Lung (tissue), 12 donors: ENCODE measurements around the gene FOXN1. TPM values are rescaled to one million over a fixed set of nuclear protein-coding genes. Genes with fewer than 3 reads are reported as not detected.

Experiments
- ATAC-seq: fragments of 200-7000 bp; cut with Tn5 transposase; one replicate; pipeline ENCODE4 v1.9.1; 2020; ENCODE audit warnings: moderate number of reproducible peaks; ENCODE audit not compliant: insufficient read depth, low FRiP score
- DNase-seq, 3 donors: peaks; one replicate each; pipeline ENCODE4 v3.0.0-alpha.2; 2013 to 2017
- H3K27ac ChIP-seq, 2 donors: one replicate each; pipeline ENCODE4 v1.5.1; 2013; ENCODE audit warnings: mild to moderate bottlenecking in 2 of 2, moderate library complexity in 2 of 2, control low read depth in 1 of 2, inconsistent platforms in 1 of 2, low read depth in 1 of 2, low read length in 1 of 2
- H3K27me3 ChIP-seq, 3 donors: one replicate each; pipeline ENCODE4 v1.5.1; 2013; ENCODE audit warnings: low read length in 2 of 3; ENCODE audit not compliant: control insufficient read depth in 3 of 3, insufficient read depth in 3 of 3
- H3K36me3 ChIP-seq, 4 donors: one replicate each; pipeline ENCODE4 v1.5.1; 2013; ENCODE audit warnings: low read length in 4 of 4, mild to moderate bottlenecking in 1 of 4, moderate library complexity in 1 of 4; ENCODE audit not compliant: control insufficient read depth in 4 of 4, insufficient read depth in 4 of 4
- H3K4me1 ChIP-seq, 5 donors: one replicate each; pipeline ENCODE4 v1.5.1; 2013; ENCODE audit warnings: low read length in 5 of 5, mild to moderate bottlenecking in 2 of 5, moderate library complexity in 1 of 5; ENCODE audit not compliant: control insufficient read depth in 5 of 5, insufficient read depth in 5 of 5
- H3K4me3 ChIP-seq: one replicate; pipeline ENCODE4 v1.5.1; 2013; ENCODE audit warnings: mild to moderate bottlenecking, control low read depth, moderate library complexity
- H3K9ac ChIP-seq, 2 donors: one replicate each; pipeline ENCODE4 v1.5.1; 2013; ENCODE audit warnings: low read length in 2 of 2, control low read depth in 1 of 2; ENCODE audit not compliant: insufficient read depth in 1 of 2
- H3K9me3 ChIP-seq, 4 donors: one replicate each; pipeline ENCODE4 v1.5.1; 2013; ENCODE audit warnings: low read length in 3 of 4, mild to moderate bottlenecking in 1 of 4, moderate library complexity in 1 of 4; ENCODE audit not compliant: control insufficient read depth in 4 of 4, insufficient read depth in 3 of 4
- WGBS, 2 donors: extraction: QIAGEN DNeasy Blood & Tissue Kit; methylation state at CpG; one replicate each; pipeline ENCODE4 v1.1.7; 2013; 5-methylcytosine and 5-hydroxymethylcytosine counted together
- polyA plus RNA-seq, 2 donors: library from polyadenylated mRNA; stranded (reverse); fragments of 200-250 nt; gene quantifications; one replicate each; pipeline ENCODE4 v1.2.1, GENCODE V29; 2013
- total RNA-seq, 2 donors: library from RNA; depleted of rRNA in 1 of 2; stranded (reverse); fragments of >200 nt in 1 of 2; gene quantifications; one replicate each; pipeline ENCODE4 v1.2.1, GENCODE V29; 2014 to 2021
- TF ChIP-seq, protein P1 (sequence below): IDR thresholded peaks from 2 replicates; pipeline ENCODE4 v1.5.1; 2012; ENCODE audit warnings: mild to moderate bottlenecking; ENCODE audit errors: control extremely low read depth, extremely low read depth
- donor health status: control.
- donor health status: control.
- donor health status: Bipolar disorder and iron deficiency.
- donor health status: healthy.
- donor health status: DM: yes; HTN: yes; CAD: no.

Gene FOXN1
- total and polyA plus RNA-seq, 4 donors = 0.13 to 0.25 (median 0.18) TPM; not detected in 1

DNA sequence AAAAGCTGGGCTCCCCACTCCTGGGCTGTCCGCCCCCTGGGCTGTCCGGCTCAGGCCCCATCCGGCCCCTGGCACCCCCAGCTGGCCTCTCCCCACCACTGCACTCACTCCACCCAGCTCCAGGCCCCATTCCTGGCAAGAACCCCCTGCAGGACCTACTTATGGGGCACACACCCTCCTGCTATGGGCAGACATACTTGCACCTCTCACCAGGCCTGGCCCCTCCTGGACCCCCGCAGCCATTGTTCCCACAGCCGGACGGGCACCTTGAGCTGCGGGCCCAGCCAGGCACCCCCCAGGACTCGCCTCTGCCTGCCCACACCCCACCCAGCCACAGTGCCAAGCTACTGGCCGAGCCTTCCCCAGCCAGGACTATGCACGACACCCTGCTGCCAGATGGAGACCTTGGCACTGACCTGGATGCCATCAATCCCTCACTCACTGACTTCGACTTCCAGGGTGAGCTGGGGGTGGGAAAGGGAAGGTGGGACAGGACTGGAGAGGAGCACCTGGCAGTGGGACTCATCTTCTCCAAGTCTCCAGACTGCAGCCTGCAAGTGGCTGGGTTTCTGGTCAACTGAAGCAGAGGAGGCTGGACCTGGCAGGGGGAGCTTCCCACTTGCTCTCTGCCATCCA lies 28.7 kb downstream of the FOXN1 start:
- ATAC-seq (no peak), DNase-seq (no peak)
- H3K36me3 ChIP-seq = no peaks in the 10 kb centered on the region
- TF ChIP-seq, protein P1, sequence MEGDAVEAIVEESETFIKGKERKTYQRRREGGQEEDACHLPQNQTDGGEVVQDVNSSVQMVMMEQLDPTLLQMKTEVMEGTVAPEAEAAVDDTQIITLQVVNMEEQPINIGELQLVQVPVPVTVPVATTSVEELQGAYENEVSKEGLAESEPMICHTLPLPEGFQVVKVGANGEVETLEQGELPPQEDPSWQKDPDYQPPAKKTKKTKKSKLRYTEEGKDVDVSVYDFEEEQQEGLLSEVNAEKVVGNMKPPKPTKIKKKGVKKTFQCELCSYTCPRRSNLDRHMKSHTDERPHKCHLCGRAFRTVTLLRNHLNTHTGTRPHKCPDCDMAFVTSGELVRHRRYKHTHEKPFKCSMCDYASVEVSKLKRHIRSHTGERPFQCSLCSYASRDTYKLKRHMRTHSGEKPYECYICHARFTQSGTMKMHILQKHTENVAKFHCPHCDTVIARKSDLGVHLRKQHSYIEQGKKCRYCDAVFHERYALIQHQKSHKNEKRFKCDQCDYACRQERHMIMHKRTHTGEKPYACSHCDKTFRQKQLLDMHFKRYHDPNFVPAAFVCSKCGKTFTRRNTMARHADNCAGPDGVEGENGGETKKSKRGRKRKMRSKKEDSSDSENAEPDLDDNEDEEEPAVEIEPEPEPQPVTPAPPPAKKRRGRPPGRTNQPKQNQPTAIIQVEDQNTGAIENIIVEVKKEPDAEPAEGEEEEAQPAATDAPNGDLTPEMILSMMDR = no peak
- no peaks in the 10 kb centered on the region for H3K27me3 ChIP-seq
- H3K4me3 ChIP-seq = no peak overlapping the region
- no peak overlapping the region for H3K9ac ChIP-seq
- no peaks in the 10 kb centered on the region for H3K9me3 ChIP-seq
- WGBS, 2 donors = 90 to 94% methylated on average over 11 of the region's 11 CpGs
- no peak overlapping the region for H3K27ac ChIP-seq
- peaks cover 0 to 6% (median 0%) of the 10 kb centered on the region in 5 donors for H3K4me1 ChIP-seq

DNA sequence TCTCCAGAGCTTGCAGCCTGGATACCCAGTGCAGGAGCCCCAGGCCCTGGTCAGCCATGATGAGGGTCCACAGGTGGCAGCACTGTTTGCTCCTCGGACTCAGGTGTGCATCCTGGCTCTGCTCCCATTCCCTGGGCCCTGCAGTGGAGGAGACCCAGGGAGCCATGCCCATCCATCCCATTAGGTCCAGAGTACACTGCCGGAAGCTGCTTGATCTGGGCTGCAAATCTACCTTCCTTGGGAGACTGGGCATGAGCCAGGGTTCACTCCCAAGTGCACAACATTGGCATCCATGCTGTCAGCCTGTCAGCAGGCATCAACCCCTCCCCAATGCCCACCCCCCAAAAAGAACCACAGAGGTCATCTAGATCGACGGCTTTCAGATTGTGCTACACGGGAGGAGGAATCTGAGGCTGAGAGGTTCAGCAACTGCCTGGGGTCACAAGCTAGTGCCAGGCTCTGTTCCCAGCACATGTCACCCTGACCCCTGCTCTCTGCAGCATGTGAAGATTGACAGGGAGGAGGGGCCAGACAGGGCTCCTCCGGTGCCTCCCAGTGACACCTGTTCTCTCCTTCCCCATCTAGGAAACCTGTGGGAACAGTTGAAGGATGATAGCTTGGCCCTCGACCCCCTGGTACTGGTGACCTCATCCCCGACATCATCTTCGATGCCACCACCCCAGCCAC lies 30.5 kb downstream of the FOXN1 start:
- Histone ChIP-seq H3K9ac (no peak overlapping the region), H3K9me3 (no peaks in the 10 kb centered on the region), H3K4me1 (peaks cover 0 to 6% (median 0%) of the 10 kb centered on the region in 5 donors), H3K36me3 (no peaks in the 10 kb centered on the region), H3K27ac (no peak overlapping the region), H3K4me3 (no peak overlapping the region), H3K27me3 (no peaks in the 10 kb centered on the region)
- WGBS, 2 donors = 70 to 81% methylated on average over 9 of the region's 9 CpGs
- DNase-seq = no peak
- TF ChIP-seq, protein P1 = no peak
- ATAC-seq = no peak

DNA sequence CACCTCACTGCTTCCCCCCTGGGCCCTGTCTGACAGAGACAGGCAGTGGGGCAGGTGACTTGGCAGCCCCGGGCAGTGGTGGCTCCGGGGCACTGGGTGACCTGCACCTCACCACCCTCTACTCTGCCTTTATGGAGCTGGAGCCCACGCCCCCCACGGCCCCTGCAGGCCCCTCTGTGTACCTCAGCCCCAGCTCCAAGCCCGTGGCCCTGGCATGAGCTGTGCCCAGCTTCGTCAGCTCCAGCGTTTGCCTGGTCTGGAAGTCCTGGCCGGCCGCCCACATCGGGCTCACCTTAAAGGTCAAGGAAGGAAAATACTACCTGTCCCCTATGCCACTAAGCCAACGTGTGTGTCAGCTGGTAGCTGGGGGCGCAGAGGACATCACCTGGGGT lies 31.1 kb downstream of the FOXN1 start:
- no peak overlapping the region for H3K27ac ChIP-seq
- DNase-seq (no peak), ATAC-seq (no peak)
- WGBS, 2 donors = 77 to 81% methylated on average over 12 of the region's 12 CpGs
- TF ChIP-seq, protein P1 = no peak
- H3K27me3 ChIP-seq = no peaks in the 10 kb centered on the region
- H3K9ac ChIP-seq = no peak overlapping the region
- H3K36me3 ChIP-seq = no peaks in the 10 kb centered on the region
- no peaks in the 10 kb centered on the region for H3K9me3 ChIP-seq
- H3K4me1 ChIP-seq = peaks cover 0 to 6% (median 0%) of the 10 kb centered on the region in 5 donors
- no peak overlapping the region for H3K4me3 ChIP-seq
